Measurements from ENCODE around the gene CTBP1. TPM values are rescaled to one million over a fixed set of nuclear protein-coding genes. Genes with fewer than 3 reads are reported as not detected.
"Not testable (repeated sequence)": the region's sequence is repeated elsewhere in the genome, so short reads cannot be mapped to it uniquely, and the experiment has no call there.

The CTBP1 gene
- total RNA-seq, 2 experiments from 2014 or later, result 194 to 211 TPM

- H3K27ac Mint-ChIP-seq; H3K9me3 Mint-ChIP-seq; H3K27me3 Mint-ChIP-seq; H3K4me1 Mint-ChIP-seq; ATAC-seq (ENCODE audit: low read depth); DNase-seq; H3K4me3 Mint-ChIP-seq; POLR2A ChIA-PET: not testable (repeated sequence)
- H3K36me3 Mint-ChIP-seq, result peaks cover 17% of the 10 kb centered on the region
These were observed 12.1 kb downstream of the CTBP1 start for GRCh38 chr4:1236836-1237235.

- POLR2A ChIA-PET, result interaction anchor here (0.7 kb wide), 1 partner anchor 13 kb away, joined by 3 read pairs; the partner anchor contains the start of gene CTBP1
- Mint-ChIP-seq H3K9me3 (no peaks in the 10 kb centered on the region), H3K27me3 (no peaks in the 10 kb centered on the region), H3K27ac (no peak overlapping the region), H3K4me3 (no peak overlapping the region), H3K4me1 (peaks cover 2% of the 10 kb centered on the region), H3K36me3 (peaks cover 18% of the 10 kb centered on the region)
- no peak for DNase-seq
- no peak for ATAC-seq (ENCODE audit: low read depth)
These were observed 12.8 kb downstream of the CTBP1 start for GRCh38 chr4:1236103-1236641.

- peak; percentile 20 for DNase-seq
- peaks cover 2% of the 10 kb centered on the region for H3K4me1 Mint-ChIP-seq
These were observed 13.4 kb downstream of the CTBP1 start for GRCh38 chr4:1235381-1236102.

GRCh38 chr4:1234811-1235292, 14.1 kb downstream of the CTBP1 start:
- H3K27ac Mint-ChIP-seq, result no peak overlapping the region
- DNase-seq, result peak; percentile 21
- no peaks in the 10 kb centered on the region for H3K27me3 Mint-ChIP-seq
- no peak for ATAC-seq (ENCODE audit: low read depth)
- H3K9me3 Mint-ChIP-seq, result no peaks in the 10 kb centered on the region
- H3K4me1 Mint-ChIP-seq, result peaks cover 2% of the 10 kb centered on the region
- H3K36me3 Mint-ChIP-seq, result peaks cover 20% of the 10 kb centered on the region
- H3K4me3 Mint-ChIP-seq, result no peak overlapping the region
- POLR2A ChIA-PET, result interaction anchor here (1.0 kb wide), 1 partner anchor 12 kb away, joined by 3 read pairs; no protein-coding TSS in a partner anchor

More at GRCh38 chr4:1235381-1236102, 13.4 kb downstream of the CTBP1 start:
- peaks cover 18% of the 10 kb centered on the region for H3K36me3 Mint-ChIP-seq
- H3K27ac Mint-ChIP-seq, result no peak overlapping the region
- no peak overlapping the region for H3K4me3 Mint-ChIP-seq
- POLR2A ChIA-PET, result interaction anchor here (0.7 kb wide), 1 partner anchor 13 kb away, joined by 3 read pairs; the partner anchor contains the start of gene CTBP1
- ATAC-seq (ENCODE audit: low read depth), result no peak
- no peaks in the 10 kb centered on the region for H3K27me3 Mint-ChIP-seq
- H3K9me3 Mint-ChIP-seq, result no peaks in the 10 kb centered on the region

GRCh38 chr4:1234309-1234695, 14.6 kb downstream of the CTBP1 start:
- ATAC-seq (ENCODE audit: low read depth) (no peak), DNase-seq (no peak)
- no peaks in the 10 kb centered on the region for H3K9me3 Mint-ChIP-seq
- no peaks in the 10 kb centered on the region for H3K27me3 Mint-ChIP-seq
- H3K4me1 Mint-ChIP-seq, result peaks cover 2% of the 10 kb centered on the region
- POLR2A ChIA-PET, result interaction anchor here (1.0 kb wide), 1 partner anchor 13 kb away, joined by 3 read pairs; no protein-coding TSS in a partner anchor
- H3K4me3 Mint-ChIP-seq, result no peak overlapping the region
- peak overlapping the region; percentile 48 for H3K27ac Mint-ChIP-seq
- H3K36me3 Mint-ChIP-seq, result peaks cover 22% of the 10 kb centered on the region

- Mint-ChIP-seq H3K27me3 (no peaks in the 10 kb centered on the region), H3K4me3 (no peak overlapping the region)
- POLR2A ChIA-PET, result interaction anchor here (1.0 kb wide), 1 partner anchor 13 kb away, joined by 3 read pairs; no protein-coding TSS in a partner anchor
These were observed 15.2 kb downstream of the CTBP1 start for GRCh38 chr4:1233641-1234308.

GRCh38 chr4:1232661-1233621, 16.0 kb downstream of the CTBP1 start:
- DNase-seq (no peak), ATAC-seq (ENCODE audit: low read depth) (no peak)
- peaks cover 2% of the 10 kb centered on the region for H3K4me1 Mint-ChIP-seq
- no peaks in the 10 kb centered on the region for H3K9me3 Mint-ChIP-seq
- H3K27ac Mint-ChIP-seq, result no peak overlapping the region
- H3K4me3 Mint-ChIP-seq, result no peak overlapping the region
- no peaks in the 10 kb centered on the region for H3K27me3 Mint-ChIP-seq
- POLR2A ChIA-PET, result no interaction called here
- H3K36me3 Mint-ChIP-seq, result peaks cover 15% of the 10 kb centered on the region

More at GRCh38 chr4:1233641-1234308, 15.2 kb downstream of the CTBP1 start:
- Mint-ChIP-seq H3K36me3 (peaks cover 19% of the 10 kb centered on the region), H3K27ac (peak overlapping the region; percentile 48), H3K9me3 (no peaks in the 10 kb centered on the region), H3K4me1 (peaks cover 2% of the 10 kb centered on the region)
- ATAC-seq (ENCODE audit: low read depth), result no peak
- no peak for DNase-seq

- POLR2A ChIA-PET, result no interaction called here
- Mint-ChIP-seq H3K9me3 (no peaks in the 10 kb centered on the region), H3K36me3 (peaks cover 27% of the 10 kb centered on the region), H3K27ac (no peak overlapping the region), H3K4me1 (peaks cover 6% of the 10 kb centered on the region), H3K4me3 (no peak overlapping the region), H3K27me3 (no peaks in the 10 kb centered on the region)
- DNase-seq, result no peak
- ATAC-seq (ENCODE audit: low read depth), result no peak
These were observed 17.1 kb downstream of the CTBP1 start for GRCh38 chr4:1231637-1232360.

- Mint-ChIP-seq H3K4me1 (peaks cover 6% of the 10 kb centered on the region), H3K27ac (no peak overlapping the region), H3K4me3 (no peak overlapping the region), H3K27me3 (no peaks in the 10 kb centered on the region), H3K36me3 (peaks cover 32% of the 10 kb centered on the region), H3K9me3 (no peaks in the 10 kb centered on the region)
- DNase-seq, result no peak
- POLR2A ChIA-PET, result no interaction called here
- no peak for ATAC-seq (ENCODE audit: low read depth)
These were observed 17.8 kb downstream of the CTBP1 start for GRCh38 chr4:1230971-1231636.

GRCh38 chr4:1230316-1230715, 18.6 kb downstream of the CTBP1 start:
- ATAC-seq (ENCODE audit: low read depth) (peak; percentile 6), DNase-seq (no peak)
- peaks cover 29% of the 10 kb centered on the region for H3K36me3 Mint-ChIP-seq
- POLR2A ChIA-PET, result no interaction called here
- peaks cover 5% of the 10 kb centered on the region for H3K4me1 Mint-ChIP-seq
- no peaks in the 10 kb centered on the region for H3K9me3 Mint-ChIP-seq
- no peaks in the 10 kb centered on the region for H3K27me3 Mint-ChIP-seq
- H3K4me3 Mint-ChIP-seq, result no peak overlapping the region
- H3K27ac Mint-ChIP-seq, result no peak overlapping the region

GRCh38 chr4:1229117-1229849, 19.6 kb downstream of the CTBP1 start:
- Mint-ChIP-seq H3K36me3 (peaks cover 35% of the 10 kb centered on the region), H3K4me1 (peaks cover 4% of the 10 kb centered on the region), H3K27me3 (no peaks in the 10 kb centered on the region), H3K27ac (no peak overlapping the region), H3K9me3 (no peaks in the 10 kb centered on the region), H3K4me3 (no peak overlapping the region)
- no peak for DNase-seq
- ATAC-seq (ENCODE audit: low read depth), result no peak
- POLR2A ChIA-PET, result no interaction called here
